Activated CD4-positive, alpha-beta T cell treated with anti-CD3 and anti-CD28 coated beads, Interleukin-2, Interleukin-6, amounts not matched to agents 100 ng/mL and 50 ng/mL, durations not matched to agents 16 hours and 8 hours (primary cell): ENCODE data around the gene PRIMPOL.
"Not testable (repeated sequence)": the region's sequence is repeated elsewhere in the genome, so short reads cannot be mapped to it uniquely, and the experiment has no call there.

Experiments used
- DNase-seq: peaks from one replicate; pipeline ENCODE4 v3.0.0-alpha.2; 2020

PRIMPOL gene

GRCh38 chr4:184649026-184649970 is at the start of gene PRIMPOL, which contains the start of gene CASP3:
PRIMPOL (plus strand) TSS chr4:184649738; CDS start chr4:184657141, 7,403 bp downstream.
CASP3 (minus strand) TSS chr4:184649447; CDS start chr4:184638453, 10,994 bp downstream.
- DNase-seq: peak; percentile 98

DNA sequence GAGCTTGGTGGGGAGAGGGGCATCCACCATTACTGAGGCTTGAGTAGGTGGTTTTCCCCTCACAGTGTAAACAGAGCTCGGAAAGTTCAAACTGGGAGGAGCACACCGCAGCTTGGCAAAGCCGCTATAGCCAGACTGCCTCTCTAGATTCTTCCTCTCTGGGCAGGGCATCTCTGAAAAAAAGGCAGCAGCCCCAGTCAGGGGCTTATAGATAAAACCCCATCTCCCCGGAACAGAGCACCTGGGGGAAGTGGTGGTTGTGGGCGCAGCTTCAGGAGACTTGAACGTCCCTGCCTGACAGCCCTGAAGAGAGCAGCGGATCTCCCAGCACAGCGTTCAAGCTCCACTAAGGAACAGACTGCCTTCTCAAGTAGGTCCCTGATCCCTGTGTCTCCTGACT is 48.6 kb upstream of the PRIMPOL start:
- not testable (repeated sequence) for DNase-seq

- DNase-seq: not testable (repeated sequence)
These were observed 46.7 kb upstream of the PRIMPOL start for GRCh38 chr4:184602857-184603256.

GRCh38 chr4:184607429-184607828 is 42.1 kb upstream of the PRIMPOL start:
- not testable (repeated sequence) for DNase-seq

GRCh38 chr4:184612074-184612473 is 37.5 kb upstream of the PRIMPOL start:
- DNase-seq: no peak

GRCh38 chr4:184613405-184613804 is 36.1 kb upstream of the PRIMPOL start:
- no peak for DNase-seq

GRCh38 chr4:184614509-184614908 is 35.0 kb upstream of the PRIMPOL start:
- no peak for DNase-seq

DNA sequence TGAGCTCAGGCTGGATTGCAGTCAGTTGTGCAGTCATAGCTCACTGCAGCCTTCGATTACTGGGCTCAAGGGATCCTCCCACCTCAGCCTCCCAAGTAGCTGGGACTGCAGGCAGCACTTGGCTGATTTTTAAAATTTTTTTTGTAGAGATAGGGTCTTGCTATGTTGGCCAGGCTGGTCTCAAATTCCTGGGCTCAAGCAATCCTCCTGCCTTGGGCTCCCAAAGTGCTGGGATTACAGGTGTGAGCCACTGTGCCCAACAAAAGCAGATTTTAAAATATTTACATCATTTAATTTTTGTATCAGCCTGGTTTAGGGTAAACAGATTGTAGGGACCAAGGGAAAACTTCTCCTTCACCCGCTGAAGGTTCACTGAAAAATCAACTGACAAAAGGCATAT is 33.4 kb upstream of the PRIMPOL start:
- not testable (repeated sequence) for DNase-seq

DNA sequence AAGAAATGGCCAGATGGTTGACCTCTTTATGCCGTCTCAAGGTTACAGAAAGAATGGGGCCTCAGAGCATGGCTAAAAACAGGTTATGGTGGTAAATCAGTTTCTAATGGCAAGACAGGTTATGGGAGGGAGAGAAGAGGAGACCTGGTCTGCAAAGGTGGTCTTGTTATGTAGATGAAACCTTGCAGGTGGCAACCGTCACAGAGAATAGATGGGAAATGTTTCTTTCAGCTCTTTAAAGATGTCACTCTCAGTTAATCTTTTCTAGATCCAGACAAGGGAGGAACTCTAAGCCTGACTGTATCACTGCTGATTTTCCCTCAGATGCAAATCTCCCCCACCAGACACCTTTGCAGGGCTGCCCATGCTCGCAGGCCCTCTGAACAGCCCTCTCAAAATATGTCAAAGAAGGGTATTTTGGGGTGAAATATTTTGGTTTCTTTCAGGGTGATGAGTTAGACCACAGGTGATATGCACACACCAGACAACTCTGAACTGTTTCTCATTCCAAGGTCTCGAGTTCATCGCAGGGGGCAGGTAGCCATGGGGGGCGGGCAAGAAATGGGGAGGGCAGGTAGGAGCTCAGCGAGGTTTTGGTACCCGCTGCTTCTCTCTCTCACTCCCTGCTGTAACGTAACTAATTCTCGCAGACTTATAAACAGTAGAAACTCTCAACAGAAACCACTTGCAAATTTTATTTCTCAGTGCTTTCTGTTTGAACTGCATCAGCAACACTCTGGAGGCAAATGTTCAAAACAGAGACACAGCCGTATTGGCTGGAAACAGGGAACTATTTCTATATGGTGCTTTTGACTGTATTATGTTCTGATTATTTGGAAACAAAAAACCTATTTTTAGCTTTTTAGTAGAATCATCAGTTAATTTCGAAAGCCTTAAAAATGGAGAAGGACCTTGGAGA is 32.6 kb upstream of the PRIMPOL start:
- no peak for DNase-seq

DNA sequence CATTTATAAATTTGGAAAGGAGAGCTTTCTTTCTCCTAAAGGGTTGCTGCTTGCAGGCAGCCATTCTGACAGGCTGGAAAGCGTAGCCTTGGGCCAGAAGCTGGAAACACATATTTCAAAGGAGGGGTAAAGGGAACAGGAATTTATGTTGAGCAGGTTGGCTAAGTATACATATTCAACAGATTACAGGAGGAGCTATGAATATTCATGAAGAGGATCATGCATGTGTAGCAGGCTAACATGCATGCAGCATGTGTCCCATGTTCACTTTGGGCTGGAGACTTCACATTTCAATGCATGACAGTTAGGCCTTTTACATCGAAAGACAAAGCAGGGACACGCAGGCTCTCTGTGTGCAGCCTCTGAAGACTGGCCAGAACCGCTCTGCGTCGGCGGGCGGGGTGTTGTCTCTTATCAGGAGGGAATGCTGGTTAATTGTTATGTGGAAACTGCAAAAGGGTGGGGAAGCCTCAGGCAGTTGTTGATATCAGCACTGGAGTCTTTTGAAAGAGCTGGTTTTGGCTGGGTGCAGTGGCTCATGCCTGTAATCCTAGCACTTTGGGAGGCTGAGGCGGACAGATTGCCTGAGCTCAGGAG is 31.8 kb upstream of the PRIMPOL start:
- DNase-seq: no peak

GRCh38 chr4:184620212-184620867 is 29.2 kb upstream of the PRIMPOL start:
- no peak for DNase-seq

DNA sequence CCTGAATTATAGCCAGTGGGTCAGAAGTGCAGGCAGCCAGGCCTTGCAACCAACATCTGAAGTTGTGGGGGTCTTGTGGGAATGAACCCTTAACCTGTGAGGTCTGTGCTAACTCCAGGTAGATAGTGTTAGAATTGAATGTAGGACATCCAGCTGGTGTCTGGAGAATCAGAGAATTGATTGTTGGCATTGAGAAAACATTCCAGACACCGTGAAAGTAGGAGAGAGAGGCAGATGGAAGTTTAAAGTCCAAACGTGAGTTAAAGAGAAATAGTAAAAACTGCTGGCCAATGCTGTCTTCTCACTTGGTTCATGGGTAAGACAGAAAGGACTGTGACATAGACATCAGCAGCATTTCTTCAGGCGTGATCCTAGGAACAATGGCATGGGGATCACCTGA is 28.0 kb upstream of the PRIMPOL start:
- no peak for DNase-seq

DNA sequence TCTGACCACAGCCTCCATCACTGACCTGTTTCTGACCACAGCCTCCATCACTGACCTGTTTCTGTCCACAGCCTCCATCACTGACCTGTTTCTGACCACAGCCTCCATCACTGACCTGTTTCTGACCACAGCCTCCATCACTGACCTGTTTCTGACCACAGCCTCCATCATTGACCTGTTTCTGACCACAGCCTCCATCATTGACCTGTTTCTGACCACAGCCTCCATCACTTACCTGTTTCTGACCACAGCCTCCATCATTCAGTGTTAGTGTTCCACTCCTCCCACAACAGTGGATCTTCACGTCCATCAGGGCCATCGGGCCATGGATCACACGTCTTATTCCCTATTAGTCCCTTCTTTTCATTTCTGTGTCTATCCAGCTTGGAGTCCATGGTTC is 25.0 kb upstream of the PRIMPOL start:
- DNase-seq: not testable (repeated sequence)

DNA sequence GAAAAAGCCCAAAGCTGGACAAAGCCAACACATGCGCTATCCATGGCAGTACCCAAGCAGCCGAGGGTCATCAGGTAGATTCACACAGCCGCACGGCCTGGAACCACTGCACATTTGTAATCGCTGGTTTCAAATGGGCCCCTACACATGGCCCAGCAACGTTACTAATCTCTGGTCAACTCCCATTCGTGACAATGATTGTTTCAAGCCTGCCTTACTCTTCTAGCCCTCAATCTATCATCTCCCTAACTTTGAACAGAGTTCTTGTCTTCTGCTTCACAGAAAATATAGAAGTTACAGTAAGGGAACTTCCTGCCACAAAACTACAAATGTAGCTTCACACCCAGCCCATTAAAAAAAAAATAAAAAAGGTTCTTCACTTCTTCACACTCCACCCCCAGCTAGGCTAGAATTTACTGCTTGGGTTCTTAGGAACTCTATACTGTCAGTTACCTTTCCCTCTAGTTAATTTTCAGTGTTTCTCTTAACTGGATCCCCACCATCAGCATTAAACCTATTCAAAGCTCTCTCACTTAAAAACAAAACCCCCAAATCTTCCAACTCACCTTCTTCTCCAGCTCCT is 24.5 kb upstream of the PRIMPOL start:
- DNase-seq: no peak

- not testable (repeated sequence) for DNase-seq
These were observed 23.5 kb upstream of the PRIMPOL start for GRCh38 chr4:184625783-184626596.

GRCh38 chr4:184628103-184628502 is 21.4 kb upstream of the PRIMPOL start:
- no peak for DNase-seq

GRCh38 chr4:184632842-184633241 is 16.7 kb upstream of the PRIMPOL start:
- no peak for DNase-seq

- DNase-seq: no peak
These were observed 14.2 kb upstream of the PRIMPOL start for GRCh38 chr4:184635381-184635780.

- DNase-seq: no peak
These were observed 13.4 kb upstream of the PRIMPOL start for GRCh38 chr4:184636144-184636543.

- DNase-seq: no peak
These were observed 12.6 kb upstream of the PRIMPOL start for GRCh38 chr4:184636897-184637296.

DNA sequence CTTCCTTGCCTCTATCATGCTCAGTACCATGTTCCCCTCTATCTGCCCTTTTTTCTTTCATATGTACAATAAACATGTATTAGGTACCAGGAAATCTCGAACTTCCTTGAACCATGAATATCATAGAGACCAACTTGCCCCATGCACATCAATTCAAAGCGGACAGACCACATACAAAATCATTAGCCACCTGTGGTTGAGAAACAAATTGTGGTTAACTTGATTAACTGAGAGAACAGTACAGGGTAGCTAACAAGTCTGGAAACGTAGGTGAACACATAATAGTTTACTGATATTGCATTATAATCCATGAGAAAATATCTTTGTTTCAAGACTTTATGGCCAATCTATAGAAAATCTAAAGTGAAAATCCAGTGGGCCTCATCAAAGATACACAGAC is 8.5 kb upstream of the PRIMPOL start:
- no peak for DNase-seq
